Measurements from ENCODE around the gene PALLD.

GRCh38 chr4:168881781-168882420 lies 385.0 kb downstream of the PALLD start:
- TF ChIP-seq, protein P1, sequence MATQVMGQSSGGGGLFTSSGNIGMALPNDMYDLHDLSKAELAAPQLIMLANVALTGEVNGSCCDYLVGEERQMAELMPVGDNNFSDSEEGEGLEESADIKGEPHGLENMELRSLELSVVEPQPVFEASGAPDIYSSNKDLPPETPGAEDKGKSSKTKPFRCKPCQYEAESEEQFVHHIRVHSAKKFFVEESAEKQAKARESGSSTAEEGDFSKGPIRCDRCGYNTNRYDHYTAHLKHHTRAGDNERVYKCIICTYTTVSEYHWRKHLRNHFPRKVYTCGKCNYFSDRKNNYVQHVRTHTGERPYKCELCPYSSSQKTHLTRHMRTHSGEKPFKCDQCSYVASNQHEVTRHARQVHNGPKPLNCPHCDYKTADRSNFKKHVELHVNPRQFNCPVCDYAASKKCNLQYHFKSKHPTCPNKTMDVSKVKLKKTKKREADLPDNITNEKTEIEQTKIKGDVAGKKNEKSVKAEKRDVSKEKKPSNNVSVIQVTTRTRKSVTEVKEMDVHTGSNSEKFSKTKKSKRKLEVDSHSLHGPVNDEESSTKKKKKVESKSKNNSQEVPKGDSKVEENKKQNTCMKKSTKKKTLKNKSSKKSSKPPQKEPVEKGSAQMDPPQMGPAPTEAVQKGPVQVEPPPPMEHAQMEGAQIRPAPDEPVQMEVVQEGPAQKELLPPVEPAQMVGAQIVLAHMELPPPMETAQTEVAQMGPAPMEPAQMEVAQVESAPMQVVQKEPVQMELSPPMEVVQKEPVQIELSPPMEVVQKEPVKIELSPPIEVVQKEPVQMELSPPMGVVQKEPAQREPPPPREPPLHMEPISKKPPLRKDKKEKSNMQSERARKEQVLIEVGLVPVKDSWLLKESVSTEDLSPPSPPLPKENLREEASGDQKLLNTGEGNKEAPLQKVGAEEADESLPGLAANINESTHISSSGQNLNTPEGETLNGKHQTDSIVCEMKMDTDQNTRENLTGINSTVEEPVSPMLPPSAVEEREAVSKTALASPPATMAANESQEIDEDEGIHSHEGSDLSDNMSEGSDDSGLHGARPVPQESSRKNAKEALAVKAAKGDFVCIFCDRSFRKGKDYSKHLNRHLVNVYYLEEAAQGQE (IDR thresholded peaks at IDR 0.05; ENCODE audit: low read depth) = no peak
- TF ChIP-seq CTCF (IDR thresholded peaks at IDR 0.05 in 2 of 3, conservative IDR thresholded peaks at IDR 0.05 in 1 of 3; ENCODE audit: borderline replicate concordance in 1 of 3, insufficient read depth in 1 of 3, low read depth in 2 of 3, low read length in 2 of 3) (no peak), POLR2AphosphoS5 (IDR thresholded peaks at IDR 0.05; ENCODE audit: low read depth, low read length) (no peak), MAX (IDR thresholded peaks at IDR 0.05) (no peak), JUND (IDR thresholded peaks at IDR 0.05) (no peak), RAD21 (IDR thresholded peaks at IDR 0.05; ENCODE audit: low read depth) (no peak), ELF1 (IDR thresholded peaks at IDR 0.05; ENCODE audit: borderline replicate concordance, low read depth) (no peak), EZH2 (IDR thresholded peaks at IDR 0.05) (no peak), POLR2A (IDR thresholded peaks at IDR 0.05; ENCODE audit: borderline replicate concordance, extremely low read depth, insufficient read depth, insufficient read length) (no peak), EZH2phosphoT487 (IDR thresholded peaks at IDR 0.05; ENCODE audit: borderline replicate concordance) (no peak), ZNF274 (IDR thresholded peaks at IDR 0.05; ENCODE audit: low read depth, low read length) (no peak)
